ENCODE measurements around the gene RAB11FIP5.

The RAB11FIP5 gene

DNA sequence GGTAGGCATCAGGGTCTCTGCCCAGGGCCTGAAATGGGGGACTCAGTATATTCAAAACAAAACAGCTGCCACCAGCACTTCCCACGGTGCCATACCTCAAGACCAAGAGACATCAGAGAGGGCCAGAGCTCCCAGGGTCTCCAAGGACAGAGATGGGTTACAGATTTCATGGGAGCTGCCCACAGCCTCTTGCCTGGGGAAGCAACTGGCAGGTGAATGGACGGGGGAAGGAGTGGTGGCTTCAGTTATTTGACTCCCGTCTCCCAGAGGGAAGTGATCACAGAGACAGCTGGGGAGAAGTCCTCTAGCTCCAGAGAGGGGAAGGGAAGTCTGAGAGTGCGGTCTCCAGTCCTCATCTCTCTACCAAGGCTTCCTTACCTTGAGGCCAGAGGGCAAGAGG lies 25.4 kb downstream of the RAB11FIP5 start:
- DNase-seq = no peak

- DNase-seq = peak; percentile 79
Observed at GRCh38 chr2:73085691-73086090, 27.1 kb downstream of the RAB11FIP5 start.

DNA sequence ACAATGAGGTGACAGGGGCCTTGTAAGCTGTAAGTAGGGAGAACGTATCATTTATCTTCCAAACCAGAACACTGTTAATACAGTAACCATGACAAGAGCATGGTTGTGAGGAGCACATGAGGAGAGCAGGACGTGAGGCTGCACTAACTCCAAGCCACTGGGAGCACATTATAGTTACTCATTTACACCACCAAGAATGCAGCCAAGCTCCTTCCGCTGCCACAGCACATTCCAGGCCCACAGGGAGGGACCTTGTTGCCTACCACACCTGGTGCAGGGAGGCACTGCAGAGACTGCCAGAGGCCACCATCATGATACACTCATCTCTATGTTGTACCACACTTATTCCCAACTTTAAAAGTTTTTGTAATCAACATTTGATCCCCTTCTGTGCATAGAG lies 27.8 kb downstream of the RAB11FIP5 start:
- no peak for DNase-seq

GRCh38 chr2:73083886-73084800 lies 28.6 kb downstream of the RAB11FIP5 start:
- DNase-seq = no peak

- no peak for DNase-seq
Observed at GRCh38 chr2:73082523-73083410, 30.0 kb downstream of the RAB11FIP5 start.

DNA sequence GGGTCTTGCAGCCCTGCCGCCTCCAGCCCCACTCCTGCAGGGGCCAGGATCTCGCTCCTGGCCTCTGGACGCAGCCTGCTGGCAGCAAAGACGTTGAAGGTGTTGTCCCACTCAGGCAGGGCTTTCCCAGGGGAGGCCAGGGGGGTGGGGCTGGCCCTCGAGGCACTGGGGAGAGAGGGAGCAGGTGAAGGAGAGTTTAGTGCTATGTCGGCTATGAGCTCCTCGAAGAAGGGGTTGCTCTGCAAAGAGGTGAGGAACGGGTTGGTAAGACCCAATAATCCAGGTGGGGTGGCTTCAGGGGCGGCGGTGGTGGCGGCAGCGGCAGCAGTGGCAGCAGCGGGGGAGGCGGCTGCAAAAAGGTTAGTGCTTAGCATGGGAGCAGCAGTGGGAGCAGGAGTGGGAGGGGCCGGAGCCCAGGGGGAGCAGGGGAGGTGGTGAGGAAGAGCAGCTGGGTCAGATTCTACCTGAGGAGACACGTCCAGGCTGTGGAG lies 31.5 kb downstream of the RAB11FIP5 start:
- DNase-seq = no peak

DNA sequence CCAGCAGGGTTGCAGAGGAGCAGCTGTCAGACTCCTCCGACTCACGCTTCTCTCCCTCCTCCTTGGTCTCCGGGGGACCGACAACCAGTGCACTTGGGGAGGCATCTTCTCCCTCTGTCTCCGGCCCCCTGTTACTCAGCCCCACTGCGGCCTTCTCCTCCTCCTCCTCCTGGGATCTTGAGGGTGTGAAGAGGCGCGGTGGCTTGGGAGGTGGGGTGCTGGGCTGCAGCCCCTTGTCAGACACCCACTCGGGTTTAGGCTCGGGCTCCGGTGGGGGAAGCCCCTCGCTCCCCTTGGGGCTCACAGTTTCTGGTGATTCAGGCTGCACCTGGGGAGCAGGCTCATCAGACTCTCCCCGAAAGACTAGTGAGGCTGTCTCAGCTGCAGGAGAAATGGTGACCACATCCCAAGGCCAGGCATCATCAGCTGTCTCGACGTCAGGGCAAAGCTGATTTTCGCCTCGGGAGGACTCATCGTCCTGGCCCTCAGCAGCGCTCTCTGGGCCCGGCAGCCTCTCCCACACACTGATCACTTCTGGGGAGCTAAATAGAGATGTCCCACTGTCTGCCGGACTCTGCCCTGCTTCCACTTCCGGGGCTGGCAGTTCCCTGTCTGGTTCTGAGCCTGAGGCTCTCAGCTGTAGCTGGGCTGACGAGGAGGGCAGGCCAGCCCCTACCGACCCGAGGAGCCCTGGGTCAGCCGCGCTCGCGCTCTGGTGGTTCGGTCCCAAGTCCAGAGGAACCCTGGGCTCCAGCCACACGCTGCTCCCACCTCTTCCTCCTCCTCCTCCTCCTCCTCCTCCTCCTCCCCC lies 32.2 kb downstream of the RAB11FIP5 start:
- DNase-seq = no peak

DNA sequence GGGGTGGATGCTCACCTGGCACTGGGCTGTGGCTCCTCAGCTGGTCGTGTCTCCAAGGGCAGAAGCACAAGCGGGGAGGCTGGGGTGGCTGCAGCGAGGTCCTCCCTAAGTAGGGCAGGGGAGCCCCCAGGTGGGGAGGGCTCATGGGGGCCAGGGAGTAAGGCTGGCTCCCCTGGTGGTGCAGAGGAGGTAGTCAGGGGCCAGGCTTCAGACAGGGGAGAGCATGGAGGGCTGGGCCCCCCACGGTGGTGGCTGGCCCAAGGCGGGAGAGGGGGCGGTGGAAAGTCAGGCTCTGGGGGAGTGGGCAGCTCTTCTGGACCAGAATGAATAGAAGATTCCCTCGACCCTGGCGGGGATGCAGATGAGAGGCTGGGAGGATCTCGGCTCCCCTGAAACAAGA lies 33.1 kb downstream of the RAB11FIP5 start:
- DNase-seq = no peak

GRCh38 chr2:73078457-73079411 lies 34.0 kb downstream of the RAB11FIP5 start:
- no peak for DNase-seq

- no peak for DNase-seq
Observed at GRCh38 chr2:73077424-73077795, 35.3 kb downstream of the RAB11FIP5 start.

DNA sequence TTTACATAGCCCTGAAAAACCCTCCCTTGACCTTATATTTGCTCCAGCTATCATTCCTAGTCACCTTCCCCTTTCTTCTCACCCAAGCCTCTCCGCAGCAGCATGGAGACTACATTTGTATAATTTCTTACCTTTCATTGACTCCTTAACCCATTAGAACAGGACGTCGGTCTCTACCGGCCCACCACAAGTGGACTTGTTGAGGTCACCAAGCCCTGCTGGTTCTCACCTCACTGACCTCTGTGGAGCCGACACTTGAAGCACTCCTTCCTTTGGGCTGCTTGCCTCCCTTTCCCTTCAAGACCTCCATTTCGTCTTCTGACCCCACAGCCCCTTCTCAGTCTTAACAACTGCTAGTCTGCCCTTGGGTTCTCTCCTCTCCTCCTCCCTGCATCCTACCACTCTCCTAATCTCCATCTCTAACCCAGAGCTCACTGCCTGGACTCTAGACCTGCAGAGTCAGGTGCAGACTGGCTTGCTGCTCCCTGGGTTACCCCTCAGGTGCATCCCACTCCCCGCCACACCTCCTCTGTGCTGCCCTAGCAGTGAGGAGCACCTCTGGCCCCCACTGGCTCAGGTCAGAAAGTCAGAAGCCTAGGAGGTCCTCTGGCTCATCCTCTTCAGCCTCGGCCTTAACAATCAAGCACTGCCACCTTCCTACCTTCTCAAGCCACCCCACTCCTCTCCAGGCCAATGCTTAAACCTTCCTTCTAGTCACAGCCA lies 35.9 kb downstream of the RAB11FIP5 start:
- no peak for DNase-seq

GRCh38 chr2:73075477-73076373 lies 37.0 kb downstream of the RAB11FIP5 start:
- no peak for DNase-seq

DNA sequence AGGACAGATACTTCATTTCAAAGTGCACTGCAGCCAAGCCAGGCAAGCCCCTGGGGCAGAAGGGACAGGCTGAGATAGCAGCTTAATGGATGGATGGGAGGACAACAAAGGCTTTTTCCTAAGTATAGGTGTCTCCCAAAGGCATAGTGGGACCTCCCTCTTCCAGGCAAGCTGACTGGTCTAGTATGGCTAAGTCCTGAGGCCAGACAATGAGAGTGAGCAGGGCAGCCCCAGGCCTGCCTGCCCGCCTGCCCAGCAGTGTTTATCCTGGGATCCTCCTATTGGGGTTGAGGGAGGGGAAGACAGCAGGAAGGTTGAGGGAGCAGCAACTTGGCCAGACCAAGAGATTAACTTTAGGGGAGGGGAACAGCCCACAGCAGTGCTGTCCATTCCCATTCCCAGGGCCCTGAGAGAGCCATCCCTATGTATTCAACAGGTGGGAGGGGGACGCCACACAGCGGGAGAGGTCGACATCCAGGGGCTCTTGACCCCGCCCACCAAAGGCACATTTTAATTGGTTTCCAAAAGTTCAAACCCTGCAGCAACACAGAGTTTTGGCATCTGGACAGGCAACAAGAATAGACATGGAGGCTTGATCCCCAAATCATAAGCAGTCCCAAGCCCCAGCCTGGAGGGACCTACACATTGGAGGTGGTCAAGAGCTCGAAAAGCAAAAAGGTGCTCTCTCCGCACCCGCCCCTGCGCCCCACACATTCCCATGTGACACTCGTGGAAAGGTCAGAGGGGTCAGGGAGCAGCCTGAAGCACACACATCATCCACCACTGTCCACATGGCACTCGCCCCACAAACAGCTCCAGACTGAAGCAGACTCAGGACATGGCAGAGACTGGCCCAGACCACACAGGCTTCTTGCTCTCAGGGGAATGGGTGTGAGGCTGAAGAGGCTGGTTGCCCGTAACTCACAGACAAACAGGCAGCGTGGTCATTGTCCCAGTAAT lies 38.4 kb downstream of the RAB11FIP5 start:
- no peak for DNase-seq

DNA sequence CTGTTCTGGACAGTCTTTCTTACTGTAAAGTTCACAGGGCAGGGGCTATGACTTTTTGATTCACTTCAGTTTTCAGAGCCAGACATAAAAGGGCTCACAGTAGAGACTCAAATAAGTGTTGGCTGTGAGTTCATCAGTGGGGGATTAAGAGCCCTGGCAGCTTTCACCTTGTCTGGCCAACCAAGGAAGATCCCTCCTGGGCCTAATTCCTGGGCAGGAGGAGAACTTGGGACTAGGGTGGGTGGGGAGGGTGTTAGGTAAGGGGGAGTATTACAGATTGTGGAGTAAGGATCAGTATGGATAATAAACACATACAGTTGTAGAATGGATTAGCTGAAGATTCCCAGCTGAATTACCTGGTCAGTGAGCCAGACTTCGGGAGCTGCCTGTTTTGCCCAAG lies 40.3 kb downstream of the RAB11FIP5 start:
- DNase-seq = no peak

- no peak for DNase-seq
Observed at GRCh38 chr2:73072129-73072395, 40.7 kb downstream of the RAB11FIP5 start.

- peak; percentile 93 for DNase-seq
Observed at GRCh38 chr2:73071360-73072128, 41.2 kb downstream of the RAB11FIP5 start, which contains the start of gene SFXN5. Gene SFXN5 (minus strand): TSS chr2:73071712. CDS start chr2:73071705, 7 bp downstream.

DNA sequence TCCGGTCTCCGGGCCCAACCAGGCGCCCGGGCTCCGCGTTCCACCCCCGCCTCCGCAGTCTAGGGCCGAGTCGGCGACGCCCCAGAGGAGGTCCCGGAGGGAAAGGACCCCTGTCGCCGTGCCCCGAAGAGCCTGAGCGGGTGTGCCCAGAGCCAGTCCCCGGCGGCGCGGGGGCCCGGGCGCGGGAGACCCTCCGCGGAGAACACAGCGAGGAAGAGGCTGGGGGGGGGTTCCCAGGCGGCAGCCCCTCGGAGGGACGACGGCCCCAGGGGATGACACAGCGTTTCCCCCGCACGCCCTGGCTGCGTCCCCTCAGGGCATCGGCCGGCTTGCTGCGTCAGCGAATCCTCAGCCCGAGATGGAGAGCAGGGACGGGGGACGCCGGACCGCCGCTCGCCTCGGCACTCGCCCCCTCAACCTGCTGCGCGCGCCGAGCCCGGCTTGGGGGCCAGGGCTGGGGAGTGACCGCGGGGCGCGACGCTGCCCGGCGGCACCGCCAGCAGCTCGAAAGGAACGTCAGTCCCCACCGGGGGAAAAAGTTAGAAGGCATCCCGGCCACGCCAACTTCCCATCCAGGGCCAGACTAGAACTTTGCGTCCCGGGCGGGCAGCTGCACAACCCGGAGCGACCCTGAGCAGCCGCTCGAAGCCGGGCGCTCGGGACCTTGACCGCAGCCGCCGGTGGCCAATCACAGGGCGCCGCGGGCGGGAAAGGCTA lies 41.9 kb downstream of the RAB11FIP5 start:
- DNase-seq = peak; percentile 44

Measured in stimulated activated naive CD4-positive, alpha-beta T cell treated with Interleukin-2 at 50 U/mL for 16 hours (primary cell).